GM03348 (cell line): ENCODE results near the gene KIRREL1.

Source experiments
- DNase-seq: peaks from one replicate; pipeline ENCODE4 v3.0.0; 2012; ENCODE audit warnings: low spot score

Gene KIRREL1

GRCh38 chr1:157975228-157975950 is 18.1 kb upstream of the KIRREL1 start:
- no peak for DNase-seq

GRCh38 chr1:157976888-157977287 is 16.6 kb upstream of the KIRREL1 start:
- DNase-seq: no peak

GRCh38 chr1:157978586-157979403 is 14.7 kb upstream of the KIRREL1 start:
- peak; percentile 13 for DNase-seq

GRCh38 chr1:157982136-157982535 is 11.3 kb upstream of the KIRREL1 start:
- DNase-seq: no peak

- no peak for DNase-seq
Observed at GRCh38 chr1:157983787-157984186, 9.7 kb upstream of the KIRREL1 start.

GRCh38 chr1:157984469-157984868 is 9.0 kb upstream of the KIRREL1 start:
- DNase-seq: no peak

- no peak for DNase-seq
Observed at GRCh38 chr1:157985473-157985872, 8.0 kb upstream of the KIRREL1 start.

- no peak for DNase-seq
Observed at GRCh38 chr1:157988002-157988401, 5.4 kb upstream of the KIRREL1 start.

- DNase-seq: peak; percentile 81
Observed at GRCh38 chr1:157992031-157992832, 1.2 kb upstream of the KIRREL1 start.

- no peak for DNase-seq
Observed at GRCh38 chr1:157992833-157993146, 655 bp upstream of the KIRREL1 start.

GRCh38 chr1:157993918-157994605 is 617 bp downstream of the KIRREL1 start:
- peak; percentile 64 for DNase-seq

- peak; percentile 79 for DNase-seq
Observed at GRCh38 chr1:157994704-157995582, 1.5 kb downstream of the KIRREL1 start.

- no peak for DNase-seq
Observed at GRCh38 chr1:157995583-157996169, 2.2 kb downstream of the KIRREL1 start.

- no peak for DNase-seq
Observed at GRCh38 chr1:157996433-157996832, 3.0 kb downstream of the KIRREL1 start.

GRCh38 chr1:158000507-158000906 is 7.1 kb downstream of the KIRREL1 start:
- DNase-seq: no peak

GRCh38 chr1:158002022-158002630 is 8.7 kb downstream of the KIRREL1 start:
- DNase-seq: peak; percentile 52

GRCh38 chr1:158002631-158003405 is 9.4 kb downstream of the KIRREL1 start:
- no peak for DNase-seq

- peak; percentile 69 for DNase-seq
Observed at GRCh38 chr1:158003406-158003800, 10.0 kb downstream of the KIRREL1 start.

- no peak for DNase-seq
Observed at GRCh38 chr1:158005224-158005623, 11.8 kb downstream of the KIRREL1 start.
